ENCODE results near the gene ENO3. TPM values are rescaled to one million over a fixed set of nuclear protein-coding genes. Genes with fewer than 3 reads are reported as not detected.

Gene ENO3
- total and polyA plus RNA-seq, 2 experiments from 2014 or later, result 12.1 to 19.6 TPM

Small RNAs within 50 kb of the gene (microRNA-seq; reads per million reads assigned to microRNA genes)
- gene MIR6864 (not detected), gene MIR6865 (not detected)

Small RNAs within 50 kb of the gene (small RNA-seq; reads per million reads assigned to genes)
- not detected for gene MIR6864 (ENCODE audit: low replicate concordance)
- not detected for gene MIR6865 (ENCODE audit: low replicate concordance)

Other genes starting within 250 kb of the ENO3 start
- 91.0 and 123 TPM in 2 replicates for gene PELP1, start 247.0 kb upstream of the ENO3 start, total RNA-seq (2014; rRNA removed; shearing (Covaris generic))
- gene PELP1, start 247.0 kb upstream of the ENO3 start, polyA plus RNA-seq (2016; fragmentation: Nextera tagmentation; extraction: Ambion mirVana), result 39.4 and 41.1 TPM in 2 replicates
- gene ARRB2, start 240.5 kb upstream of the ENO3 start, total RNA-seq (2014; rRNA removed; shearing (Covaris generic)), result 23.0 and 45.0 TPM in 2 replicates
- 37.3 and 39.5 TPM in 2 replicates for gene ARRB2, start 240.5 kb upstream of the ENO3 start, polyA plus RNA-seq (2016; fragmentation: Nextera tagmentation; extraction: Ambion mirVana)
- gene MED11, start 219.7 kb upstream of the ENO3 start, total RNA-seq (2014; rRNA removed; shearing (Covaris generic)), result 15.5 and 16.7 TPM in 2 replicates
- gene MED11, start 219.7 kb upstream of the ENO3 start, polyA plus RNA-seq (2016; fragmentation: Nextera tagmentation; extraction: Ambion mirVana), result 32.8 and 33.3 TPM in 2 replicates
- gene ZMYND15, start 211.3 kb upstream of the ENO3 start, total RNA-seq (2014; rRNA removed; shearing (Covaris generic)), result 1.4 TPM in 1 of 2 replicates, not detected in the other
- 0.21 and 0.32 TPM in 2 replicates for gene ZMYND15, start 211.3 kb upstream of the ENO3 start, polyA plus RNA-seq (2016; fragmentation: Nextera tagmentation; extraction: Ambion mirVana)
- gene CXCL16, start 211.2 kb upstream of the ENO3 start, total RNA-seq (2014; rRNA removed; shearing (Covaris generic)), result 4.1 and 6.8 TPM in 2 replicates
- 3.7 and 4.0 TPM in 2 replicates for gene CXCL16, start 211.2 kb upstream of the ENO3 start, polyA plus RNA-seq (2016; fragmentation: Nextera tagmentation; extraction: Ambion mirVana)
- not detected in 2 replicates for gene TM4SF5, start 179.2 kb upstream of the ENO3 start, total RNA-seq (2014; rRNA removed; shearing (Covaris generic))
- not detected in 2 replicates for gene TM4SF5, start 179.2 kb upstream of the ENO3 start, polyA plus RNA-seq (2016; fragmentation: Nextera tagmentation; extraction: Ambion mirVana)
- 0.38 TPM in 1 of 2 replicates, not detected in the other for gene VMO1, start 164.8 kb upstream of the ENO3 start, total RNA-seq (2014; rRNA removed; shearing (Covaris generic))
- gene VMO1, start 164.8 kb upstream of the ENO3 start, polyA plus RNA-seq (2016; fragmentation: Nextera tagmentation; extraction: Ambion mirVana), result 0.40 and 0.47 TPM in 2 replicates
- gene GLTPD2, start 162.2 kb upstream of the ENO3 start, total RNA-seq (2014; rRNA removed; shearing (Covaris generic)), result 1.3 TPM in 1 of 2 replicates, not detected in the other
- 0.33 and 0.47 TPM in 2 replicates for gene GLTPD2, start 162.2 kb upstream of the ENO3 start, polyA plus RNA-seq (2016; fragmentation: Nextera tagmentation; extraction: Ambion mirVana)
- 266 and 302 TPM in 2 replicates for gene PSMB6, start 155.0 kb upstream of the ENO3 start, total RNA-seq (2014; rRNA removed; shearing (Covaris generic))
- 465 and 502 TPM in 2 replicates for gene PSMB6, start 155.0 kb upstream of the ENO3 start, polyA plus RNA-seq (2016; fragmentation: Nextera tagmentation; extraction: Ambion mirVana)
- gene PLD2, start 144.0 kb upstream of the ENO3 start, total RNA-seq (2014; rRNA removed; shearing (Covaris generic)), result 49.9 and 55.9 TPM in 2 replicates
- gene PLD2, start 144.0 kb upstream of the ENO3 start, polyA plus RNA-seq (2016; fragmentation: Nextera tagmentation; extraction: Ambion mirVana), result 20.2 and 22.1 TPM in 2 replicates
- gene MINK1, start 117.8 kb upstream of the ENO3 start, total RNA-seq (2014; rRNA removed; shearing (Covaris generic)), result 42.1 and 54.9 TPM in 2 replicates
- 17.3 and 19.4 TPM in 2 replicates for gene MINK1, start 117.8 kb upstream of the ENO3 start, polyA plus RNA-seq (2016; fragmentation: Nextera tagmentation; extraction: Ambion mirVana)
- 3.6 and 5.9 TPM in 2 replicates for gene C17orf107, start 51.6 kb upstream of the ENO3 start, total RNA-seq (2014; rRNA removed; shearing (Covaris generic))
- 0.78 and 1.9 TPM in 2 replicates for gene C17orf107, start 51.6 kb upstream of the ENO3 start, polyA plus RNA-seq (2016; fragmentation: Nextera tagmentation; extraction: Ambion mirVana)
- gene CHRNE, start 48.0 kb upstream of the ENO3 start, total RNA-seq (2014; rRNA removed; shearing (Covaris generic)), result 0.23 and 1.2 TPM in 2 replicates
- gene CHRNE, start 48.0 kb upstream of the ENO3 start, polyA plus RNA-seq (2016; fragmentation: Nextera tagmentation; extraction: Ambion mirVana), result 0.24 and 0.50 TPM in 2 replicates
- gene GP1BA, start 18.8 kb upstream of the ENO3 start, total RNA-seq (2014; rRNA removed; shearing (Covaris generic)), result not detected in 2 replicates
- gene GP1BA, start 18.8 kb upstream of the ENO3 start, polyA plus RNA-seq (2016; fragmentation: Nextera tagmentation; extraction: Ambion mirVana), result 0.14 and 0.24 TPM in 2 replicates
- gene SLC25A11, start 11.1 kb upstream of the ENO3 start, total RNA-seq (2014; rRNA removed; shearing (Covaris generic)), result 70.4 and 73.6 TPM in 2 replicates
- gene SLC25A11, start 11.1 kb upstream of the ENO3 start, polyA plus RNA-seq (2016; fragmentation: Nextera tagmentation; extraction: Ambion mirVana), result 35.7 and 37.8 TPM in 2 replicates
- gene RNF167, start 10.9 kb upstream of the ENO3 start, total RNA-seq (2014; rRNA removed; shearing (Covaris generic)), result 84.4 and 87.0 TPM in 2 replicates
- 60.1 and 61.2 TPM in 2 replicates for gene RNF167, start 10.9 kb upstream of the ENO3 start, polyA plus RNA-seq (2016; fragmentation: Nextera tagmentation; extraction: Ambion mirVana)
- gene PFN1, start 2.6 kb upstream of the ENO3 start, total RNA-seq (2014; rRNA removed; shearing (Covaris generic)), result 1,702 and 2,002 TPM in 2 replicates
- 3,646 and 3,709 TPM in 2 replicates for gene PFN1, start 2.6 kb upstream of the ENO3 start, polyA plus RNA-seq (2016; fragmentation: Nextera tagmentation; extraction: Ambion mirVana)
- 77.9 and 85.3 TPM in 2 replicates for gene SPAG7, start 16.7 kb downstream of the ENO3 start, total RNA-seq (2014; rRNA removed; shearing (Covaris generic))
- gene SPAG7, start 16.7 kb downstream of the ENO3 start, polyA plus RNA-seq (2016; fragmentation: Nextera tagmentation; extraction: Ambion mirVana), result 226 and 242 TPM in 2 replicates
- 3.3 and 4.4 TPM in 2 replicates for gene CAMTA2, start 36.6 kb downstream of the ENO3 start, total RNA-seq (2014; rRNA removed; shearing (Covaris generic))
- gene CAMTA2, start 36.6 kb downstream of the ENO3 start, polyA plus RNA-seq (2016; fragmentation: Nextera tagmentation; extraction: Ambion mirVana), result 8.7 and 10.1 TPM in 2 replicates
- gene INCA1, start 46.4 kb downstream of the ENO3 start, total RNA-seq (2014; rRNA removed; shearing (Covaris generic)), result 2.1 TPM in 1 of 2 replicates, not detected in the other
- 1.1 and 1.3 TPM in 2 replicates for gene INCA1, start 46.4 kb downstream of the ENO3 start, polyA plus RNA-seq (2016; fragmentation: Nextera tagmentation; extraction: Ambion mirVana)
- 56.4 and 61.4 TPM in 2 replicates for gene KIF1C, start 46.8 kb downstream of the ENO3 start, total RNA-seq (2014; rRNA removed; shearing (Covaris generic))
- 13.5 and 16.8 TPM in 2 replicates for gene KIF1C, start 46.8 kb downstream of the ENO3 start, polyA plus RNA-seq (2016; fragmentation: Nextera tagmentation; extraction: Ambion mirVana)
- 0.63 and 1.3 TPM in 2 replicates for gene SLC52A1, start 84.3 kb downstream of the ENO3 start, total RNA-seq (2014; rRNA removed; shearing (Covaris generic))
- gene SLC52A1, start 84.3 kb downstream of the ENO3 start, polyA plus RNA-seq (2016; fragmentation: Nextera tagmentation; extraction: Ambion mirVana), result 0.21 and 0.50 TPM in 2 replicates
- gene ZFP3, start 127.3 kb downstream of the ENO3 start, total RNA-seq (2014; rRNA removed; shearing (Covaris generic)), result 0.93 and 1.6 TPM in 2 replicates
- 0.55 and 0.97 TPM in 2 replicates for gene ZFP3, start 127.3 kb downstream of the ENO3 start, polyA plus RNA-seq (2016; fragmentation: Nextera tagmentation; extraction: Ambion mirVana)
- 24.1 and 24.8 TPM in 2 replicates for gene ZNF232, start 160.8 kb downstream of the ENO3 start, total RNA-seq (2014; rRNA removed; shearing (Covaris generic))
- gene ZNF232, start 160.8 kb downstream of the ENO3 start, polyA plus RNA-seq (2016; fragmentation: Nextera tagmentation; extraction: Ambion mirVana), result 21.5 and 24.9 TPM in 2 replicates
- gene USP6, start 164.9 kb downstream of the ENO3 start, total RNA-seq (2014; rRNA removed; shearing (Covaris generic)), result 0.94 and 1.1 TPM in 2 replicates
- gene USP6, start 164.9 kb downstream of the ENO3 start, polyA plus RNA-seq (2016; fragmentation: Nextera tagmentation; extraction: Ambion mirVana), result 1.3 and 1.7 TPM in 2 replicates
- 15.6 and 16.2 TPM in 2 replicates for gene ZNF594, start 240.7 kb downstream of the ENO3 start, total RNA-seq (2014; rRNA removed; shearing (Covaris generic))
- 5.3 and 7.0 TPM in 2 replicates for gene ZNF594, start 240.7 kb downstream of the ENO3 start, polyA plus RNA-seq (2016; fragmentation: Nextera tagmentation; extraction: Ambion mirVana)